ENCODE measurements around the gene TSPAN5. TPM values are rescaled to one million over a fixed set of nuclear protein-coding genes. Genes with fewer than 3 reads are reported as not detected.

Gene TSPAN5
- total and polyA plus RNA-seq, 9 of the 15 experiments (the other 6 are each of a cell fraction or from before 2014, with no cell fraction given) = 0.58 to 6.6 (median 0.73) TPM

DNA sequence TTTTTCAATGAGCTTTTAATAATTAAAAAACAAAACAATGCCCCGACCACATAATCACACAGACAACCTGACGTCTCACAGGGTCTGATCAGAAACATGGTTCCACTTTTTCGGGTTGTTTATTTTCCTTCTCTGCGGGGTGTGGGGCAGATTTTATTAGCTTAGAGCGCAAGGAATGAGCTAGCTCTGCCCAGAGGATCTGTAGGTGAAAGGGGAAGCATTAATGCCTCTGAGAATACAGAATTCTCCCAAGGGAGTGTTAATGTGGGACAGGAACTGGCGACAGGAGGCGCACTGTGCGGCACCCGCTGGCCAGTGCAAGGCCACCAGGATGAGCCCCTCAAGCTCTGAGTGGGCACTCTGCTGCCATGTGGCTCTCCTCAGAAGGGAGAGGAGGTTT is 181.5 kb downstream of the TSPAN5 start:
- Histone ChIP-seq H3K27me3 (ENCODE audit: control insufficient read depth in 2 of 2, insufficient read depth in 2 of 2, low read length in 2 of 2) (peaks cover 5 to 10% of the 10 kb centered on the region in 2 experiments; a peak in 3 of 5 replicates), H3K4me2 (ENCODE audit: insufficient read depth, low read length) (no peak overlapping the region), H3K4me3 (no peak overlapping the region), H3K9ac (ENCODE audit: insufficient read depth in 1 of 2, low read depth in 2 of 2, low read length in 2 of 2) (no peak overlapping the region), H3K9me3 (replicated peaks; ENCODE audit: control insufficient read depth, insufficient read depth, low read depth, low read length) (no peaks in the 10 kb centered on the region), H3K79me2 (ENCODE audit: control insufficient read depth, insufficient read depth, low read length) (no peaks in the 10 kb centered on the region), H4K20me1 (replicated peaks; ENCODE audit: control insufficient read depth, insufficient read depth, low read length) (no peaks in the 10 kb centered on the region), H3K36me3 (ENCODE audit: control insufficient read depth, insufficient read depth, low read length) (no peaks in the 10 kb centered on the region), H2AFZ (ENCODE audit: low read depth, low read length) (no peak overlapping the region), H3K4me1 (replicated peaks in 1 of 2; ENCODE audit: control insufficient read depth in 2 of 2, insufficient read depth in 2 of 2, low read length in 2 of 2) (no peaks in the 10 kb centered on the region; a peak in 1 of 5 replicates), H3K9me1 (ENCODE audit: control insufficient read depth, insufficient read depth, low read length) (no peaks in the 10 kb centered on the region), H3K27ac (ENCODE audit: extremely low read depth, low read depth, low read length) (no peak overlapping the region)
- intact Hi-C loops (cut with micrococcal nuclease) (no loop called here), in situ Hi-C loops (cut with MboI) (no loop called here)
- WGBS (ENCODE audit: insufficient coverage, low coverage, missing lambda C conversion rate) = 32% methylated on average over 9 of the region's 9 CpGs
- CTCF ChIA-PET (ENCODE audit: low intra/inter-chr PET ratio) = no interaction called here
- no peak for DNase-seq (ENCODE audit: extremely low read depth in 1 of 4, low spot score in 3 of 4)
- FAIRE-seq = no peak
- POLR2A ChIA-PET = interaction anchor here (0.7 to 1.1 kb wide), 2 partner anchors 9 to 212 kb away, joined by 3 read pairs; no protein-coding TSS in a partner anchor
- TF ChIP-seq, protein P1, sequence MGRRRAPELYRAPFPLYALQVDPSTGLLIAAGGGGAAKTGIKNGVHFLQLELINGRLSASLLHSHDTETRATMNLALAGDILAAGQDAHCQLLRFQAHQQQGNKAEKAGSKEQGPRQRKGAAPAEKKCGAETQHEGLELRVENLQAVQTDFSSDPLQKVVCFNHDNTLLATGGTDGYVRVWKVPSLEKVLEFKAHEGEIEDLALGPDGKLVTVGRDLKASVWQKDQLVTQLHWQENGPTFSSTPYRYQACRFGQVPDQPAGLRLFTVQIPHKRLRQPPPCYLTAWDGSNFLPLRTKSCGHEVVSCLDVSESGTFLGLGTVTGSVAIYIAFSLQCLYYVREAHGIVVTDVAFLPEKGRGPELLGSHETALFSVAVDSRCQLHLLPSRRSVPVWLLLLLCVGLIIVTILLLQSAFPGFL (CRISPR knock-in tag; IDR thresholded peaks at IDR 0.05) = no peak
- TF ChIP-seq ZNF274 (IDR thresholded peaks at IDR 0.05; ENCODE audit: borderline replicate concordance, low read depth, low read length) (no peak), ZNF143 (CRISPR knock-in tag; IDR thresholded peaks at IDR 0.05) (no peak), CCNT2 (IDR thresholded peaks at IDR 0.05; ENCODE audit: borderline replicate concordance, extremely low read depth, insufficient read length, low read depth, low read length) (no peak), ZNF121 (CRISPR knock-in tag; conservative IDR thresholded peaks at IDR 0.05) (no peak), NELFE (IDR thresholded peaks at IDR 0.05; ENCODE audit: insufficient read depth, insufficient read length) (no peak), BRF1 (IDR thresholded peaks at IDR 0.05; ENCODE audit: borderline replicate concordance, extremely low read depth, insufficient read length) (no peak), BRCA1 (IDR thresholded peaks at IDR 0.05) (no peak), BRCA1 (CRISPR knock-in tag; IDR thresholded peaks at IDR 0.05) (no peak), MCM7 (IDR thresholded peaks at IDR 0.05) (no peak), SMAD2 (IDR thresholded peaks at IDR 0.05; ENCODE audit: low read depth, low read length) (no peak), DPF2 (IDR thresholded peaks at IDR 0.05) (no peak)
- TF ChIP-seq, protein P2, sequence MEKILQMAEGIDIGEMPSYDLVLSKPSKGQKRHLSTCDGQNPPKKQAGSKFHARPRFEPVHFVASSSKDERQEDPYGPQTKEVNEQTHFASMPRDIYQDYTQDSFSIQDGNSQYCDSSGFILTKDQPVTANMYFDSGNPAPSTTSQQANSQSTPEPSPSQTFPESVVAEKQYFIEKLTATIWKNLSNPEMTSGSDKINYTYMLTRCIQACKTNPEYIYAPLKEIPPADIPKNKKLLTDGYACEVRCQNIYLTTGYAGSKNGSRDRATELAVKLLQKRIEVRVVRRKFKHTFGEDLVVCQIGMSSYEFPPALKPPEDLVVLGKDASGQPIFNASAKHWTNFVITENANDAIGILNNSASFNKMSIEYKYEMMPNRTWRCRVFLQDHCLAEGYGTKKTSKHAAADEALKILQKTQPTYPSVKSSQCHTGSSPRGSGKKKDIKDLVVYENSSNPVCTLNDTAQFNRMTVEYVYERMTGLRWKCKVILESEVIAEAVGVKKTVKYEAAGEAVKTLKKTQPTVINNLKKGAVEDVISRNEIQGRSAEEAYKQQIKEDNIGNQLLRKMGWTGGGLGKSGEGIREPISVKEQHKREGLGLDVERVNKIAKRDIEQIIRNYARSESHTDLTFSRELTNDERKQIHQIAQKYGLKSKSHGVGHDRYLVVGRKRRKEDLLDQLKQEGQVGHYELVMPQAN (IDR thresholded peaks at IDR 0.05; ENCODE audit: borderline replicate concordance) = no peak
- TF ChIP-seq, protein P3, sequence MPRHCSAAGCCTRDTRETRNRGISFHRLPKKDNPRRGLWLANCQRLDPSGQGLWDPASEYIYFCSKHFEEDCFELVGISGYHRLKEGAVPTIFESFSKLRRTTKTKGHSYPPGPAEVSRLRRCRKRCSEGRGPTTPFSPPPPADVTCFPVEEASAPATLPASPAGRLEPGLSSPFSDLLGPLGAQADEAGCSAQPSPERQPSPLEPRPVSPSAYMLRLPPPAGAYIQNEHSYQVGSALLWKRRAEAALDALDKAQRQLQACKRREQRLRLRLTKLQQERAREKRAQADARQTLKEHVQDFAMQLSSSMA (CRISPR knock-in tag; IDR thresholded peaks at IDR 0.05) = no peak
- BruUV-seq (replicated peaks) = no TSS peak
- no peak for ATAC-seq

All from K562 (cell line).